Measurements from ENCODE around the gene SEMA4D.

DNA sequence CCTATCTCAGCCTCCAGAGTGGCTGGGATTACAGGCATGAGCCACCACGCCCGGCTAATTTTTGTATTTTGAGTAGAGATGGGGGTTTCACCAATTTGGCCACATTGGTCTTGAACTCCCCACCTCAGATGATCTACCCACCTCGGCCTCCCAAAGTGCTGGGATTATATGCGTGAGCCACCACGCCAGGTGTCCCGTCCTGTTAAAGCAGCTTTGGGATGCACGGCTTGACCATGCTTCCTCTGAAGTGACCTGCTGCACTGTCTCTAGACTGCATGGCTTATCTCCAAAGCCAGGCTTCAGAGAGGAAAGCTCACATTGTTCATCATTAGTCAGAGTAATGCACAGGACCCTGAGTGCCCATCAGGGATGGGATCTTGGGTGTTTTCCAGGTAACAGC lies 45.4 kb downstream of the SEMA4D start:
- no peak for TF ChIP-seq POLR2AphosphoS5 (IDR thresholded peaks at IDR 0.05; ENCODE audit: low read depth, low read length)
- TF ChIP-seq POLR2A (IDR thresholded peaks at IDR 0.05; ENCODE audit: low read depth, low read length), result no peak

Data from GM12892 (cell line).